ENCODE data around the gene SRSF3.

The SRSF3 gene

GRCh38 chr6:36613200-36613995 lies 19.2 kb downstream of the SRSF3 start:
- no peaks in the 10 kb centered on the region; the same call in 1 of the 2 replicates for H3K9me3 ChIP-seq (ENCODE audit: control insufficient read depth, insufficient read depth, low read depth, low read length)
- H3K4me3 ChIP-seq (ENCODE audit: low read depth, low read length) = no peak overlapping the region
- no peaks in the 10 kb centered on the region for H3K4me1 ChIP-seq (ENCODE audit: control insufficient read depth, insufficient read depth, low read length)
- H3K36me3 ChIP-seq (ENCODE audit: control insufficient read depth, insufficient read depth, low read length) = peaks cover 50% of the 10 kb centered on the region
- H3K9ac ChIP-seq (ENCODE audit: low read length) = no peak overlapping the region
- no peak overlapping the region for H3K27ac ChIP-seq (ENCODE audit: low read depth, low read length)
- no peaks in the 10 kb centered on the region for H3K27me3 ChIP-seq (ENCODE audit: control insufficient read depth, insufficient read depth, low read length)

GRCh38 chr6:36615018-36615761 lies 21.0 kb downstream of the SRSF3 start:
- H3K27ac ChIP-seq (ENCODE audit: low read depth, low read length) = no peak overlapping the region
- no peak overlapping the region for H3K9ac ChIP-seq (ENCODE audit: low read length)
- H3K9me3 ChIP-seq (ENCODE audit: control insufficient read depth, insufficient read depth, low read depth, low read length) = no peaks in the 10 kb centered on the region; the same call in 1 of the 2 replicates

GRCh38 chr6:36616893-36617521 lies 22.8 kb downstream of the SRSF3 start:
- H3K9ac ChIP-seq (ENCODE audit: low read length) = no peak overlapping the region

More at GRCh38 chr6:36615018-36615761, 21.0 kb downstream of the SRSF3 start:
- no peak overlapping the region for H3K4me3 ChIP-seq (ENCODE audit: low read depth, low read length)
- peaks cover 35% of the 10 kb centered on the region for H3K36me3 ChIP-seq (ENCODE audit: control insufficient read depth, insufficient read depth, low read length)
- no peaks in the 10 kb centered on the region for H3K27me3 ChIP-seq (ENCODE audit: control insufficient read depth, insufficient read depth, low read length)
- H3K4me1 ChIP-seq (ENCODE audit: control insufficient read depth, insufficient read depth, low read length) = no peaks in the 10 kb centered on the region; the same call in 1 of the 2 replicates

GRCh38 chr6:36618366-36619355 lies 24.5 kb downstream of the SRSF3 start:
- Histone ChIP-seq H3K9ac (ENCODE audit: low read length) (no peak overlapping the region), H3K27ac (ENCODE audit: low read depth, low read length) (no peak overlapping the region), H3K9me3 (ENCODE audit: control insufficient read depth, insufficient read depth, low read depth, low read length) (no peaks in the 10 kb centered on the region), H3K4me3 (ENCODE audit: low read depth, low read length) (no peak overlapping the region), H3K27me3 (ENCODE audit: control insufficient read depth, insufficient read depth, low read length) (no peaks in the 10 kb centered on the region), H3K4me1 (ENCODE audit: control insufficient read depth, insufficient read depth, low read length) (no peaks in the 10 kb centered on the region; the same call in 1 of the 2 replicates), H3K36me3 (ENCODE audit: control insufficient read depth, insufficient read depth, low read length) (0 out of 2 replicates have a peak, but pooled peaks cover 3% of the 10 kb centered on the region)

More at GRCh38 chr6:36616893-36617521, 22.8 kb downstream of the SRSF3 start:
- Histone ChIP-seq H3K27ac (ENCODE audit: low read depth, low read length) (no peak overlapping the region), H3K27me3 (ENCODE audit: control insufficient read depth, insufficient read depth, low read length) (no peaks in the 10 kb centered on the region), H3K4me3 (ENCODE audit: low read depth, low read length) (no peak overlapping the region), H3K4me1 (ENCODE audit: control insufficient read depth, insufficient read depth, low read length) (no peaks in the 10 kb centered on the region; the same call in 1 of the 2 replicates), H3K9me3 (ENCODE audit: control insufficient read depth, insufficient read depth, low read depth, low read length) (no peaks in the 10 kb centered on the region), H3K36me3 (ENCODE audit: control insufficient read depth, insufficient read depth, low read length) (peaks cover 18% of the 10 kb centered on the region)

- Histone ChIP-seq H3K36me3 (ENCODE audit: control insufficient read depth, insufficient read depth, low read length) (0 out of 2 replicates have a peak, but pooled peaks cover 3% of the 10 kb centered on the region), H3K9ac (ENCODE audit: low read length) (no peak overlapping the region), H3K27me3 (ENCODE audit: control insufficient read depth, insufficient read depth, low read length) (no peaks in the 10 kb centered on the region), H3K4me1 (ENCODE audit: control insufficient read depth, insufficient read depth, low read length) (no peaks in the 10 kb centered on the region; the same call in none of the 2 replicates), H3K27ac (ENCODE audit: low read depth, low read length) (no peak overlapping the region), H3K4me3 (ENCODE audit: low read depth, low read length) (no peak overlapping the region), H3K9me3 (ENCODE audit: control insufficient read depth, insufficient read depth, low read depth, low read length) (no peaks in the 10 kb centered on the region)
Measured at GRCh38 chr6:36621371-36621855, 27.3 kb downstream of the SRSF3 start.

- H3K27me3 ChIP-seq (ENCODE audit: control insufficient read depth, insufficient read depth, low read length) = no peaks in the 10 kb centered on the region
- no peak overlapping the region for H3K27ac ChIP-seq (ENCODE audit: low read depth, low read length)
- no peaks in the 10 kb centered on the region for H3K36me3 ChIP-seq (ENCODE audit: control insufficient read depth, insufficient read depth, low read length)
- no peaks in the 10 kb centered on the region; the same call in none of the 2 replicates for H3K4me1 ChIP-seq (ENCODE audit: control insufficient read depth, insufficient read depth, low read length)
- H3K9me3 ChIP-seq (ENCODE audit: control insufficient read depth, insufficient read depth, low read depth, low read length) = no peaks in the 10 kb centered on the region
- H3K9ac ChIP-seq (ENCODE audit: low read length) = no peak overlapping the region
- H3K4me3 ChIP-seq (ENCODE audit: low read depth, low read length) = no peak overlapping the region
Measured at GRCh38 chr6:36622901-36623546, 28.9 kb downstream of the SRSF3 start.

- Histone ChIP-seq H3K27ac (ENCODE audit: low read depth, low read length) (no peak overlapping the region), H3K36me3 (ENCODE audit: control insufficient read depth, insufficient read depth, low read length) (no peaks in the 10 kb centered on the region), H3K9me3 (ENCODE audit: control insufficient read depth, insufficient read depth, low read depth, low read length) (no peaks in the 10 kb centered on the region), H3K4me3 (ENCODE audit: low read depth, low read length) (no peak overlapping the region), H3K9ac (ENCODE audit: low read length) (no peak overlapping the region), H3K4me1 (ENCODE audit: control insufficient read depth, insufficient read depth, low read length) (no peaks in the 10 kb centered on the region; the same call in none of the 2 replicates), H3K27me3 (ENCODE audit: control insufficient read depth, insufficient read depth, low read length) (no peaks in the 10 kb centered on the region)
Measured at GRCh38 chr6:36623547-36624459, 29.6 kb downstream of the SRSF3 start.

GRCh38 chr6:36624461-36625157 lies 30.4 kb downstream of the SRSF3 start:
- no peak overlapping the region for H3K4me3 ChIP-seq (ENCODE audit: low read depth, low read length)
- no peaks in the 10 kb centered on the region for H3K9me3 ChIP-seq (ENCODE audit: control insufficient read depth, insufficient read depth, low read depth, low read length)
- no peaks in the 10 kb centered on the region for H3K27me3 ChIP-seq (ENCODE audit: control insufficient read depth, insufficient read depth, low read length)
- H3K9ac ChIP-seq (ENCODE audit: low read length) = no peak overlapping the region
- H3K36me3 ChIP-seq (ENCODE audit: control insufficient read depth, insufficient read depth, low read length) = no peaks in the 10 kb centered on the region
- no peak overlapping the region for H3K27ac ChIP-seq (ENCODE audit: low read depth, low read length)
- no peaks in the 10 kb centered on the region; the same call in 1 of the 2 replicates for H3K4me1 ChIP-seq (ENCODE audit: control insufficient read depth, insufficient read depth, low read length)

Measured in HUES6 (cell line).